Skin epidermis (tissue), 12 donors: ENCODE results near the gene NAA20.

Experiments used
- H3K27ac ChIP-seq, 21 experiments: fragments of 200-600 bp; sonication (generic) in 11 of 21; one replicate each; pipeline ENCODE4 v1.5.0; 2020; ENCODE audit warnings: mild to moderate bottlenecking in 3 of 21, inconsistent platforms in 2 of 21, moderate library complexity in 2 of 21
- H3K4me3 ChIP-seq, 7 experiments: fragments of 200-600 bp; sonication (generic) in 2 of 7; one replicate each; pipeline ENCODE4 v1.5.0; 2020; ENCODE audit warnings: inconsistent platforms in 2 of 7, mild to moderate bottlenecking in 2 of 7, moderate library complexity in 1 of 7

Gene NAA20

GRCh38 chr20:19987046-19987445 lies 30.1 kb upstream of the NAA20 start:
- Histone ChIP-seq H3K27ac (peak overlapping the region in 9 of 21 experiments; percentile 11 to 76 (median 36)), H3K4me3 (no peak overlapping the region)

- peak overlapping the region in 2 of 21 experiments; percentile 10 to 36 for H3K27ac ChIP-seq
- H3K4me3 ChIP-seq = no peak overlapping the region
Measured at GRCh38 chr20:19990850-19991249, 26.3 kb upstream of the NAA20 start.

- H3K27ac ChIP-seq = peak overlapping the region in 3 of 21 experiments; percentile 27 to 85 (median 76)
- H3K4me3 ChIP-seq = no peak overlapping the region
Measured at GRCh38 chr20:19991308-19991707, 25.9 kb upstream of the NAA20 start.

- no peak overlapping the region for H3K4me3 ChIP-seq
- peak overlapping the region in 11 of 21 experiments; percentile 10 to 85 (median 76) for H3K27ac ChIP-seq
Measured at GRCh38 chr20:19991854-19992253, 25.3 kb upstream of the NAA20 start.

- peak overlapping the region in 20 of 21 experiments; percentile 20 to 90 (median 73) for H3K27ac ChIP-seq
- H3K4me3 ChIP-seq = no peak overlapping the region
Measured at GRCh38 chr20:19992996-19993908, 23.9 kb upstream of the NAA20 start.

GRCh38 chr20:19993958-19994669 lies 23.0 kb upstream of the NAA20 start:
- Histone ChIP-seq H3K4me3 (no peak overlapping the region), H3K27ac (peak overlapping the region in 20 of 21 experiments; percentile 20 to 90 (median 73))

- Histone ChIP-seq H3K27ac (peak overlapping the region in 10 of 21 experiments; percentile 20 to 90 (median 60)), H3K4me3 (no peak overlapping the region)
Measured at GRCh38 chr20:19995220-19995863, 21.8 kb upstream of the NAA20 start.

- peak overlapping the region in 2 of 21 experiments; percentile 0 to 26 for H3K27ac ChIP-seq
Measured at GRCh38 chr20:19996222-19996621, 20.9 kb upstream of the NAA20 start.

GRCh38 chr20:19996917-19997316 lies 20.2 kb upstream of the NAA20 start:
- H3K27ac ChIP-seq = peak overlapping the region in 4 of 21 experiments; percentile 0 to 26 (median 18)
- H3K4me3 ChIP-seq = no peak overlapping the region

More at GRCh38 chr20:19996222-19996621, 20.9 kb upstream of the NAA20 start:
- no peak overlapping the region for H3K4me3 ChIP-seq

- peak overlapping the region in 1 of 21 experiments; percentile 2 for H3K27ac ChIP-seq
- no peak overlapping the region for H3K4me3 ChIP-seq
Measured at GRCh38 chr20:19998990-19999705, 18.0 kb upstream of the NAA20 start.

- Histone ChIP-seq H3K4me3 (no peak overlapping the region), H3K27ac (no peak overlapping the region)
Measured at GRCh38 chr20:20000211-20000968, 16.8 kb upstream of the NAA20 start.

GRCh38 chr20:20002101-20002998 lies 14.8 kb upstream of the NAA20 start:
- peak overlapping the region in 12 of 21 experiments; percentile 11 to 69 (median 46) for H3K27ac ChIP-seq

GRCh38 chr20:20003031-20003954 lies 13.9 kb upstream of the NAA20 start:
- peak overlapping the region in 2 of 7 experiments; percentile 6 to 8 for H3K4me3 ChIP-seq
- peak overlapping the region in 17 of 21 experiments; percentile 0 to 69 (median 55) for H3K27ac ChIP-seq

More at GRCh38 chr20:20002101-20002998, 14.8 kb upstream of the NAA20 start:
- no peak overlapping the region for H3K4me3 ChIP-seq

- Histone ChIP-seq H3K27ac (peak overlapping the region in 15 of 21 experiments; percentile 0 to 69 (median 55)), H3K4me3 (peak overlapping the region in 1 of 7 experiments; percentile 6)
Measured at GRCh38 chr20:20003955-20004322, 13.2 kb upstream of the NAA20 start.

- no peak overlapping the region for H3K4me3 ChIP-seq
- no peak overlapping the region for H3K27ac ChIP-seq
Measured at GRCh38 chr20:20005342-20005741, 11.8 kb upstream of the NAA20 start.

- H3K27ac ChIP-seq = peak overlapping the region in 3 of 21 experiments; percentile 18 to 51 (median 18)
- H3K4me3 ChIP-seq = no peak overlapping the region
Measured at GRCh38 chr20:20009784-20010253, 7.3 kb upstream of the NAA20 start.
